Esophagus mucosa (tissue), 1 donor: ENCODE data around the gene SPPL3. TPM values are rescaled to one million over a fixed set of nuclear protein-coding genes. Genes with fewer than 3 reads are reported as not detected.
"Not testable (repeated sequence)": the region's sequence is repeated elsewhere in the genome, so short reads cannot be mapped to it uniquely, and the experiment has no call there.

Experiments
- ATAC-seq: fragments of 200-7000 bp; cut with Tn5 transposase; one replicate; pipeline ENCODE4 v1.9.1; 2020
- total RNA-seq: library from RNA; stranded (reverse); gene quantifications from one replicate; pipeline ENCODE4 v1.2.4, GENCODE V29; 2023
- donor health status: DM: yes; HTN: yes; CAD: no.

Gene SPPL3
- 85.8 TPM for total RNA-seq

GRCh38 chr12:120904197-120904773, at the start of gene SPPL3:
SPPL3 (minus strand) TSS chr12:120904358; CDS start chr12:120903867, 491 bp downstream.
- ATAC-seq = peak; percentile 72

- no peak for ATAC-seq
Measured at GRCh38 chr12:120950807-120951206, 46.6 kb upstream of the SPPL3 start.

GRCh38 chr12:120950260-120950799, 46.2 kb upstream of the SPPL3 start:
- not testable (repeated sequence) for ATAC-seq

- ATAC-seq = not testable (repeated sequence)
Measured at GRCh38 chr12:120945516-120945915, 41.4 kb upstream of the SPPL3 start.

GRCh38 chr12:120944645-120945217, 40.6 kb upstream of the SPPL3 start:
- ATAC-seq = peak; percentile 35

GRCh38 chr12:120943482-120943881, 39.3 kb upstream of the SPPL3 start:
- ATAC-seq = no peak

GRCh38 chr12:120941846-120942405, 37.8 kb upstream of the SPPL3 start:
- no peak for ATAC-seq

GRCh38 chr12:120941412-120941811, 37.3 kb upstream of the SPPL3 start:
- no peak for ATAC-seq

GRCh38 chr12:120940799-120941198, 36.6 kb upstream of the SPPL3 start:
- ATAC-seq = no peak

- ATAC-seq = no peak
Measured at GRCh38 chr12:120940006-120940405, 35.8 kb upstream of the SPPL3 start.

- ATAC-seq = no peak
Measured at GRCh38 chr12:120939523-120939922, 35.4 kb upstream of the SPPL3 start.

GRCh38 chr12:120938496-120938895, 34.3 kb upstream of the SPPL3 start:
- no peak for ATAC-seq

- ATAC-seq = no peak
Measured at GRCh38 chr12:120936197-120936596, 32.0 kb upstream of the SPPL3 start.

- ATAC-seq = no peak
Measured at GRCh38 chr12:120933786-120934185, 29.6 kb upstream of the SPPL3 start.

- no peak for ATAC-seq
Measured at GRCh38 chr12:120932956-120933526, 28.9 kb upstream of the SPPL3 start.

- ATAC-seq = no peak
Measured at GRCh38 chr12:120932058-120932457, 27.9 kb upstream of the SPPL3 start.

GRCh38 chr12:120930032-120930431, 25.9 kb upstream of the SPPL3 start:
- ATAC-seq = no peak

- peak; percentile 43 for ATAC-seq
Measured at GRCh38 chr12:120928864-120929652, 24.9 kb upstream of the SPPL3 start.

GRCh38 chr12:120925740-120926563, 21.8 kb upstream of the SPPL3 start:
- peak; percentile 98 for ATAC-seq

- no peak for ATAC-seq
Measured at GRCh38 chr12:120922279-120922678, 18.1 kb upstream of the SPPL3 start.

GRCh38 chr12:120921637-120922036, 17.5 kb upstream of the SPPL3 start:
- no peak for ATAC-seq

GRCh38 chr12:120920178-120920577, 16.0 kb upstream of the SPPL3 start:
- no peak for ATAC-seq
